ENCODE results near the gene NBEAL1.

GRCh38 chr2:203240491-203240890, 225.8 kb downstream of the NBEAL1 start:
- TF ChIP-seq, protein P1, sequence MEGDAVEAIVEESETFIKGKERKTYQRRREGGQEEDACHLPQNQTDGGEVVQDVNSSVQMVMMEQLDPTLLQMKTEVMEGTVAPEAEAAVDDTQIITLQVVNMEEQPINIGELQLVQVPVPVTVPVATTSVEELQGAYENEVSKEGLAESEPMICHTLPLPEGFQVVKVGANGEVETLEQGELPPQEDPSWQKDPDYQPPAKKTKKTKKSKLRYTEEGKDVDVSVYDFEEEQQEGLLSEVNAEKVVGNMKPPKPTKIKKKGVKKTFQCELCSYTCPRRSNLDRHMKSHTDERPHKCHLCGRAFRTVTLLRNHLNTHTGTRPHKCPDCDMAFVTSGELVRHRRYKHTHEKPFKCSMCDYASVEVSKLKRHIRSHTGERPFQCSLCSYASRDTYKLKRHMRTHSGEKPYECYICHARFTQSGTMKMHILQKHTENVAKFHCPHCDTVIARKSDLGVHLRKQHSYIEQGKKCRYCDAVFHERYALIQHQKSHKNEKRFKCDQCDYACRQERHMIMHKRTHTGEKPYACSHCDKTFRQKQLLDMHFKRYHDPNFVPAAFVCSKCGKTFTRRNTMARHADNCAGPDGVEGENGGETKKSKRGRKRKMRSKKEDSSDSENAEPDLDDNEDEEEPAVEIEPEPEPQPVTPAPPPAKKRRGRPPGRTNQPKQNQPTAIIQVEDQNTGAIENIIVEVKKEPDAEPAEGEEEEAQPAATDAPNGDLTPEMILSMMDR (IDR thresholded peaks at IDR 0.05; ENCODE audit: low read depth, low read length), result no peak
- TF ChIP-seq EZH2phosphoT487 (IDR thresholded peaks at IDR 0.05; ENCODE audit: low read depth), result no peak
